Measurements from ENCODE around the gene RD3L. TPM values are rescaled to one million over a fixed set of nuclear protein-coding genes. Genes with fewer than 3 reads are reported as not detected.

RD3L gene
- polyA plus RNA-seq, 1 experiment, result not detected

DNA sequence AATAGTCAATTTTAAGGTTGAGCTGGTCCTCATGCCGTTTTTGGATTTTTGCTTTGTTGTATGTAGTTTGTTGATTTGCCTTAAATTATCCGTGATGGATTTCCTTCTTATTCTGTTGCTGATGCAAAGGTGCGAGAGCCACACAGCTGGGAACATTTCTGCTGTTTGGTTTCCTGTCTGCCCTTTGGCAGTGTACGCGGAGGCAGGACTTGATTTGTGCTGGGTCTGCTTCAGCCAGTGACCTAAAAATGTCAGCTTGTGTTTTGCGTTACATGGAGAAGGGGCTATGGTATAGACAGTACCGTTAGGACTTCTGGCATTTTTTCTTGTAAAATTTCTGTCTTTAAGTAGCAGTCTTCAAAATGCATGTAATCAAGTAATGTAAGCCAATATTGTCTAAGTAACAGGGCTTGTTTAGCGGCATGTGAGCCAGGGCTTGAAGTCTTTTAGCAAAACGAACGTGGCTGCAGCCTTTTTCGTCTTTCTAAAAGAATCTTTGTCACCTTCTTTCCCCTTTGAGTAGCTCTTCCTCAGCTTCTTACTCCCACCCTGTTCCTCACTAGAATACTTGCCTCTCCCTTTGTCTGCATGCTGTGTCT, 18.2 kb upstream of the RD3L start:
- POLR2A ChIA-PET, result no interaction called here
- DNase-seq (ENCODE audit: low read depth), result no peak
- CTCF ChIA-PET, result interaction anchor here (0.6 kb wide), 1 partner anchor 9 kb away, joined by 4 read pairs; no protein-coding TSS in a partner anchor
- Histone ChIP-seq H3K27me3 (ENCODE audit: control insufficient read depth, insufficient read depth, low read length) (0 out of 2 replicates have a peak, but pooled peaks cover 1% of the 10 kb centered on the region), H3K4me3 (ENCODE audit: low read depth, low read length) (no peak overlapping the region), H3K36me3 (ENCODE audit: control insufficient read depth, insufficient read depth, low read length) (no peaks in the 10 kb centered on the region)
- TF ChIP-seq, protein P1, sequence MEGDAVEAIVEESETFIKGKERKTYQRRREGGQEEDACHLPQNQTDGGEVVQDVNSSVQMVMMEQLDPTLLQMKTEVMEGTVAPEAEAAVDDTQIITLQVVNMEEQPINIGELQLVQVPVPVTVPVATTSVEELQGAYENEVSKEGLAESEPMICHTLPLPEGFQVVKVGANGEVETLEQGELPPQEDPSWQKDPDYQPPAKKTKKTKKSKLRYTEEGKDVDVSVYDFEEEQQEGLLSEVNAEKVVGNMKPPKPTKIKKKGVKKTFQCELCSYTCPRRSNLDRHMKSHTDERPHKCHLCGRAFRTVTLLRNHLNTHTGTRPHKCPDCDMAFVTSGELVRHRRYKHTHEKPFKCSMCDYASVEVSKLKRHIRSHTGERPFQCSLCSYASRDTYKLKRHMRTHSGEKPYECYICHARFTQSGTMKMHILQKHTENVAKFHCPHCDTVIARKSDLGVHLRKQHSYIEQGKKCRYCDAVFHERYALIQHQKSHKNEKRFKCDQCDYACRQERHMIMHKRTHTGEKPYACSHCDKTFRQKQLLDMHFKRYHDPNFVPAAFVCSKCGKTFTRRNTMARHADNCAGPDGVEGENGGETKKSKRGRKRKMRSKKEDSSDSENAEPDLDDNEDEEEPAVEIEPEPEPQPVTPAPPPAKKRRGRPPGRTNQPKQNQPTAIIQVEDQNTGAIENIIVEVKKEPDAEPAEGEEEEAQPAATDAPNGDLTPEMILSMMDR (IDR thresholded peaks at IDR 0.05; ENCODE audit: insufficient read depth, low read depth, low read length), result no peak

DNA sequence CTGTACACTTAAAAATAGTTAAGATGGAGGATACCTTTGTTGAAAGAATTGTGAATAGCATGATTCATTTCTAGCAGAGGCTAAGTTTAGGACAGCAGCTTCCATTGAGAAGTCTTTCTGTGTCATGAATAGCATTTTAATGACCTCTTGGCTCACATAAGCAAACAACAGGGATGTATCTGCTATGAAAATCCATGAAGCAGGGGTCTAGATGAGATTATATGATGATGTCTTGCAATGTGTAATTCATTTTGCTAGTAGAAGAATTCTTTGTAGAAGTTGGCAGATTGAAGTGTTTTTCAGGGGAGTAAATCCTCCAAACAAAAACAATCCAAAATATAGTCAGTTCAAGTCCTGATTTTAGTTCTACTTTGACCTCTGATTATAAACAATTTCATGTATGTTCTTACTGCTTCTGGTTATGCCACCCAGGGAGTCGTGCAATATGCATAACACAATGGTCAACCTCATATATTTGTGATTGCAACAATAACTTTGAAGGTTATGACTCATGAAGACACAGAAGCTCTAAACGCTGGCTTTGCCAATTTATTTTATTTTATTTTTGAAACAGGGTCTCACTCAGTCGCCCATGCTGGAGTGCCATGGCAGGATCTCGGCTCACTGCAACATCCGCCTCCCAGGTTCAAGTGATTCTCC, 6.9 kb upstream of the RD3L start:
- CTCF ChIA-PET, result no interaction called here
- TF ChIP-seq, protein P1 (IDR thresholded peaks at IDR 0.05; ENCODE audit: insufficient read depth, low read depth, low read length), result no peak
- H3K4me3 ChIP-seq (ENCODE audit: low read depth, low read length), result no peak overlapping the region
- POLR2A ChIA-PET, result no interaction called here
- DNase-seq (ENCODE audit: low read depth), result no peak
- no peaks in the 10 kb centered on the region for H3K36me3 ChIP-seq (ENCODE audit: control insufficient read depth, insufficient read depth, low read length)
- no peaks in the 10 kb centered on the region for H3K27me3 ChIP-seq (ENCODE audit: control insufficient read depth, insufficient read depth, low read length)

DNA sequence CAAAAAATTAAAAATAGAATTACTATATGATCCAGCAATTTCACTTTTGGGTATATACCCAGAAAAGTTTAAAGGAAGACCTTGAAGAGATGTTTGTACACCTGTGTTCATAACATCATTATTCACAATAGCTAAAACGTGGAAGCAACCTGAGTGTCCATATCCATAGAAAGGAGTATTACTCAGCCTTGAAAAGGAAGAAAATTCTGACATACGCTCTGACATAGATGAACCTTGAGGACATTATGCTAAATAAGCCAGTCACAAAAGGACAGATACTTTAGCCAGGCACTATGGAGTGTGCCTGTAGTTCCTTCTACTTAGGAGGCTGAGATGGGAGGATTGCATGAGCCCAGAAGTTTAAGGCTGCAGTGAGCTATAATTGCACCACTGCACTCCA, 6.1 kb upstream of the RD3L start:
- no peak for DNase-seq (ENCODE audit: low read depth)
- no peaks in the 10 kb centered on the region for H3K27me3 ChIP-seq (ENCODE audit: control insufficient read depth, insufficient read depth, low read length)
- POLR2A ChIA-PET, result no interaction called here
- CTCF ChIA-PET, result no interaction called here
- no peak overlapping the region for H3K4me3 ChIP-seq (ENCODE audit: low read depth, low read length)
- TF ChIP-seq, protein P1 (IDR thresholded peaks at IDR 0.05; ENCODE audit: insufficient read depth, low read depth, low read length), result no peak
- H3K36me3 ChIP-seq (ENCODE audit: control insufficient read depth, insufficient read depth, low read length), result no peaks in the 10 kb centered on the region

DNA sequence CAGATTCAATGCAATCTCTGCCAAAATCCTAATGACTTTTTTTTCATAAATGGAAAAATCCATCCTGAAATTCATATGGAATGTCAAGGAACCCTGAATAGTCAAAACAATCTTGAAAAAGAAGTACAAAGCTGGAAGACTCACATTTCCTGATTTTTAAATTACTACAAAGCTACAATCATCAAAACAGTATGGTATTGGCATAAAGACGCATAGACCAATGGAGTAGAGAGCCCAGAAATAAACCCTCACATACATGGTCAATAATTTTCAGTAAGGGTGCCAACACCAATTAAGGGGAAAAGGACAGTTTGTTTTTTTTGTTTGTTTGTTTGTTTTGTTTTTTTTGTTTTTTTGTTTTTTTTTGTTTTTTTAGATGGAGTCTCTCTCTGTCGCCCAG, 4.6 kb upstream of the RD3L start:
- Histone ChIP-seq H3K27me3 (ENCODE audit: control insufficient read depth, insufficient read depth, low read length) (peaks cover under 1% of the 10 kb centered on the region; the same call in 1 of the 2 replicates), H3K36me3 (ENCODE audit: control insufficient read depth, insufficient read depth, low read length) (no peaks in the 10 kb centered on the region), H3K4me3 (ENCODE audit: low read depth, low read length) (no peak overlapping the region)
- ChIA-PET POLR2A (no interaction called here), CTCF (interaction anchor here (1.3 kb wide), 1 partner anchor 36 kb away, joined by 3 read pairs; no protein-coding TSS in a partner anchor)
- no peak for DNase-seq (ENCODE audit: low read depth)
- TF ChIP-seq, protein P1 (IDR thresholded peaks at IDR 0.05; ENCODE audit: insufficient read depth, low read depth, low read length), result no peak

DNA sequence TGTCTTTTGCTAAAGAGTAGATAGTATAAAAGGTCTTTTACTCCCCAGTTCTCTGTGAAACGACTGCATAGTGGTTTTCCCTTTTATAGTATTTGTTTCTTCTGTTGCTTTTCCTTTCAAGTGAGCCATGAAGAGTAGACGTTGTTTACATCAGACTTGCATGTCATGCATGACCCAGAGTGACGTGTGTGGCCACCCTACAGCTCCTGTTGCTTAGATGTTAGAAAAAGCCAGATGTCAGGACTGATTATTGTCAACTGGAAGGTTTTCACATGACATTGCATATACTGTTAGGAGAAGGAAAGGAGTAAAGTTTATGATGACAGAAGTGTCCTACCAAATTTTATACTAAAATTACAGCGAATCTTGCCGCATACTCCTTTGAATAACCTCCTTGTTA, 1.3 kb upstream of the RD3L start:
- Histone ChIP-seq H3K27me3 (ENCODE audit: control insufficient read depth, insufficient read depth, low read length) (peaks cover 3% of the 10 kb centered on the region), H3K36me3 (ENCODE audit: control insufficient read depth, insufficient read depth, low read length) (no peaks in the 10 kb centered on the region), H3K4me3 (ENCODE audit: low read depth, low read length) (no peak overlapping the region)
- TF ChIP-seq, protein P1 (IDR thresholded peaks at IDR 0.05; ENCODE audit: insufficient read depth, low read depth, low read length), result no peak
- no peak for DNase-seq (ENCODE audit: low read depth)
- POLR2A ChIA-PET, result no interaction called here
- CTCF ChIA-PET, result no interaction called here

Data from BJ (cell line).